Measurements from ENCODE around the gene TOB1. TPM values are rescaled to one million over a fixed set of nuclear protein-coding genes. Genes with fewer than 3 reads are reported as not detected.

Gene TOB1
- total RNA-seq: 100 to 1,000 TPM; 419 to 449 TPM
- 106 TPM for polyA plus RNA-seq (2013, experiment 1 of 2)
- polyA plus RNA-seq (2013, experiment 2 of 2): 155 TPM
- total RNA-seq: 4.4 to 313 (median 37.7) reads per million in 172 experiments

GRCh38 chr17:50866261-50866949 is at the start of gene TOB1:
TOB1 (minus strand) TSS chr17:50866354; CDS start chr17:50864017, 2,337 bp downstream.
- H3K9me3 ChIP-seq (ENCODE audit: control insufficient read depth in 1 of 2, insufficient read depth in 1 of 2, low read length in 2 of 2): no peaks in the 10 kb centered on the region
- H3K27me3 ChIP-seq (ENCODE audit: control insufficient read depth in 1 of 2, insufficient read depth in 2 of 2, low read length in 2 of 2): no peaks in the 10 kb centered on the region
- Mint-ChIP-seq H3K4me3 (peak within 1 kb of the TSS; percentile 98), H3K36me3 (ENCODE audit: low read depth) (peaks cover 53% of the 10 kb centered on the region), H3K4me1 (ENCODE audit: low read depth) (peaks cover 68% of the 10 kb centered on the region), H3K27ac (peak within 1 kb of the TSS; percentile 98), H3K9me3 (no peaks in the 10 kb centered on the region), H3K27me3 (peaks cover 5% of the 10 kb centered on the region)
- intact Hi-C loops (cut with DNase I, micrococcal nuclease): loop anchor here (2.0 to 10.0 kb wide), 3 partner anchors 91 to 388 kb away; partner anchors contain the start of gene NME1 (in 1 of the 2)
- peaks cover 26% of the 10 kb centered on the region for H3K36me3 ChIP-seq (ENCODE audit: insufficient read depth, low read length)
- DNase-seq (peak; percentile 93 to 98 (median 97)), ATAC-seq (ENCODE audit: poor library complexity) (peak; percentile 59)
- H3K27ac ChIP-seq (ENCODE audit: low read depth in 1 of 2, low read length in 2 of 2): peak within 1 kb of the TSS; percentile 92 to 98
- H3K4me3 ChIP-seq (ENCODE audit: low read length): peak within 1 kb of the TSS; percentile 92
- CTCF ChIA-PET: interaction anchor here (1.0 to 6.8 kb wide), 3 partner anchors 14 to 90 kb away, joined by 4 to 45 read pairs (median 6); no protein-coding TSS in a partner anchor
- no peak for TF ChIP-seq CTCF (IDR thresholded peaks at IDR 0.05)
- peaks cover 40% of the 10 kb centered on the region for H3K4me1 ChIP-seq (ENCODE audit: insufficient read depth, low read length)
- POLR2A ChIA-PET: interaction anchor here (0.7 to 8.2 kb wide), 36 partner anchors 9 to 520 kb away, joined by 3 to 278 read pairs (median 9); partner anchors contain the start of genes ANKRD40, LUC7L3, NME1 and NME2

GRCh38 chr17:50914505-50915063 is 48.4 kb upstream of the TOB1 start:
- ChIA-PET CTCF (no interaction called here), POLR2A (interaction anchor here (0.7 to 2.7 kb wide), 2 partner anchors 8 to 48 kb away, joined by 3 to 31 read pairs; partner anchors contain the start of gene TOB1)
- no peak for TF ChIP-seq CTCF (IDR thresholded peaks at IDR 0.05)
- intact Hi-C loops (cut with DNase I, micrococcal nuclease): loop anchor here (5.0 kb wide), 1 partner anchor 33 kb away; no protein-coding TSS in a partner anchor
- no peaks in the 10 kb centered on the region for H3K27me3 Mint-ChIP-seq
- Histone ChIP-seq H3K27ac (ENCODE audit: low read depth in 1 of 2, low read length in 2 of 2) (no peak overlapping the region), H3K9me3 (ENCODE audit: control insufficient read depth in 1 of 2, insufficient read depth in 1 of 2, low read length in 2 of 2) (no peaks in the 10 kb centered on the region), H3K36me3 (ENCODE audit: insufficient read depth, low read length) (no peaks in the 10 kb centered on the region), H3K27me3 (ENCODE audit: control insufficient read depth in 1 of 2, insufficient read depth in 2 of 2, low read length in 2 of 2) (no peaks in the 10 kb centered on the region), H3K4me3 (ENCODE audit: low read length) (no peak overlapping the region), H3K4me1 (ENCODE audit: insufficient read depth, low read length) (peaks cover 90% of the 10 kb centered on the region)
- H3K4me3 Mint-ChIP-seq: no peak overlapping the region
- H3K4me1 Mint-ChIP-seq (ENCODE audit: low read depth): peaks cover 56% of the 10 kb centered on the region
- ATAC-seq (ENCODE audit: poor library complexity) (no peak), DNase-seq (no peak)
- H3K27ac Mint-ChIP-seq: peak overlapping the region; percentile 86
- H3K36me3 Mint-ChIP-seq (ENCODE audit: low read depth): no peaks in the 10 kb centered on the region
- no peaks in the 10 kb centered on the region for H3K9me3 Mint-ChIP-seq

- ATAC-seq (ENCODE audit: poor library complexity) (no peak), DNase-seq (no peak)
- Mint-ChIP-seq H3K36me3 (ENCODE audit: low read depth) (no peaks in the 10 kb centered on the region), H3K4me3 (no peak overlapping the region), H3K9me3 (no peaks in the 10 kb centered on the region), H3K27me3 (no peaks in the 10 kb centered on the region), H3K4me1 (ENCODE audit: low read depth) (peaks cover 61% of the 10 kb centered on the region), H3K27ac (peak overlapping the region; percentile 86)
- no peak overlapping the region for H3K27ac ChIP-seq (ENCODE audit: low read depth in 1 of 2, low read length in 2 of 2)
- CTCF ChIA-PET: no interaction called here
- no peak overlapping the region for H3K4me3 ChIP-seq (ENCODE audit: low read length)
- intact Hi-C loops (cut with DNase I, micrococcal nuclease): loop anchor here (5.0 kb wide), 1 partner anchor 34 kb away; no protein-coding TSS in a partner anchor
- POLR2A ChIA-PET: interaction anchor here (2.7 kb wide), 1 partner anchor 47 kb away, joined by 31 read pairs; the partner anchor contains the start of gene TOB1
- TF ChIP-seq CTCF (IDR thresholded peaks at IDR 0.05): no peak
- H3K36me3 ChIP-seq (ENCODE audit: insufficient read depth, low read length): no peaks in the 10 kb centered on the region
- no peaks in the 10 kb centered on the region for H3K9me3 ChIP-seq (ENCODE audit: control insufficient read depth in 1 of 2, insufficient read depth in 1 of 2, low read length in 2 of 2)
- H3K4me1 ChIP-seq (ENCODE audit: insufficient read depth, low read length): peaks cover 90% of the 10 kb centered on the region
- H3K27me3 ChIP-seq (ENCODE audit: control insufficient read depth in 1 of 2, insufficient read depth in 2 of 2, low read length in 2 of 2): no peaks in the 10 kb centered on the region
Observed at GRCh38 chr17:50913120-50913519, 47.0 kb upstream of the TOB1 start.
